OCI-M2 (cell line): ENCODE measurements around the gene CELF4.

Source experiments
- DNase-seq: peaks from one replicate; lab custom pipeline; 2025; ENCODE audit not compliant: unreplicated experiment; lab: John Stamatoyannopoulos, UW

CELF4 gene

GRCh38 chr18:37565101-37565976 lies at the start of gene CELF4:
CELF4 (minus strand) TSS chr18:37565798.
- no peak for DNase-seq

GRCh38 chr18:37613253-37613565 lies 47.6 kb upstream of the CELF4 start:
- DNase-seq = no peak

- DNase-seq = no peak
These were observed 47.1 kb upstream of the CELF4 start for GRCh38 chr18:37612524-37613252.

- DNase-seq = no peak
These were observed 46.1 kb upstream of the CELF4 start for GRCh38 chr18:37611614-37612279.

- no peak for DNase-seq
These were observed 43.3 kb upstream of the CELF4 start for GRCh38 chr18:37608876-37609275.

GRCh38 chr18:37607281-37607680 lies 41.7 kb upstream of the CELF4 start:
- DNase-seq = no peak

GRCh38 chr18:37604032-37604431 lies 38.4 kb upstream of the CELF4 start:
- DNase-seq = no peak

- DNase-seq = no peak
These were observed 33.6 kb upstream of the CELF4 start for GRCh38 chr18:37598966-37599896.

- no peak for DNase-seq
These were observed 32.8 kb upstream of the CELF4 start for GRCh38 chr18:37598396-37598795.

- DNase-seq = no peak
These were observed 24.7 kb upstream of the CELF4 start for GRCh38 chr18:37590346-37590745.

GRCh38 chr18:37588289-37588688 lies 22.7 kb upstream of the CELF4 start:
- DNase-seq = no peak

- no peak for DNase-seq
These were observed 21.1 kb upstream of the CELF4 start for GRCh38 chr18:37586656-37587225.

- DNase-seq = no peak
These were observed 19.5 kb upstream of the CELF4 start for GRCh38 chr18:37584952-37585695.

- no peak for DNase-seq
These were observed 18.6 kb upstream of the CELF4 start for GRCh38 chr18:37584217-37584616.

GRCh38 chr18:37582261-37582660 lies 16.7 kb upstream of the CELF4 start:
- no peak for DNase-seq

GRCh38 chr18:37578886-37579513 lies 13.4 kb upstream of the CELF4 start:
- DNase-seq = no peak

- DNase-seq = no peak
These were observed 12.6 kb upstream of the CELF4 start for GRCh38 chr18:37578182-37578678.

GRCh38 chr18:37577051-37577611 lies 11.5 kb upstream of the CELF4 start:
- DNase-seq = no peak

- no peak for DNase-seq
These were observed 10.0 kb upstream of the CELF4 start for GRCh38 chr18:37575646-37576045.
